GM18951 (cell line): ENCODE measurements around the gene LMAN2.
"Not testable (repeated sequence)": the region's sequence is repeated elsewhere in the genome, so short reads cannot be mapped to it uniquely, and the experiment has no call there.

Experiments
- POLR2A ChIP-seq: IDR thresholded peaks from 4 replicates; pipeline ENCODE4 v1.6.1; 2011; ENCODE audit warnings: mild to moderate bottlenecking; ENCODE audit not compliant: insufficient read length, insufficient read depth; ENCODE audit errors: extremely low read depth
- in situ Hi-C: fragments of 300-500 bp; cut with MboI; formaldehyde crosslinking; loops from one replicate; pipeline ENCODE4 v1.12.0; 2022; ENCODE audit warnings: low sequenced_read_pairs, mixed read lengths, inconsistent platforms; ENCODE audit not compliant: unreplicated experiment

Gene LMAN2

GRCh38 chr5:177311392-177311722, 40.1 kb downstream of the LMAN2 start:
- TF ChIP-seq POLR2A = no peak
- in situ Hi-C loops = no loop called here

GRCh38 chr5:177310757-177311391, 40.6 kb downstream of the LMAN2 start:
- TF ChIP-seq POLR2A = peak; percentile 69
- in situ Hi-C loops = no loop called here

- in situ Hi-C loops = no loop called here
- TF ChIP-seq POLR2A = no peak
These were observed 41.1 kb downstream of the LMAN2 start for GRCh38 chr5:177310332-177310731.

GRCh38 chr5:177309351-177310191, 41.9 kb downstream of the LMAN2 start:
- TF ChIP-seq POLR2A = peak; percentile 9
- in situ Hi-C loops = no loop called here

GRCh38 chr5:177308740-177309139, 42.7 kb downstream of the LMAN2 start:
- TF ChIP-seq POLR2A = no peak
- in situ Hi-C loops = no loop called here

- peak; percentile 34 for TF ChIP-seq POLR2A
- in situ Hi-C loops = no loop called here
These were observed 43.7 kb downstream of the LMAN2 start for GRCh38 chr5:177307544-177308363.

- in situ Hi-C loops = no loop called here
These were observed 44.6 kb downstream of the LMAN2 start for GRCh38 chr5:177306674-177307543.

GRCh38 chr5:177306103-177306640, 45.3 kb downstream of the LMAN2 start:
- in situ Hi-C loops = not testable (repeated sequence)

More at GRCh38 chr5:177306674-177307543, 44.6 kb downstream of the LMAN2 start:
- TF ChIP-seq POLR2A = no peak

- in situ Hi-C loops = no loop called here
- TF ChIP-seq POLR2A = no peak
These were observed 46.9 kb downstream of the LMAN2 start for GRCh38 chr5:177304392-177305119.

GRCh38 chr5:177303925-177304391, 47.5 kb downstream of the LMAN2 start:
- TF ChIP-seq POLR2A = no peak
- in situ Hi-C loops = no loop called here

- in situ Hi-C loops = no loop called here
- peak; percentile 72 for TF ChIP-seq POLR2A
These were observed 48.1 kb downstream of the LMAN2 start, which contains the start of the genes PRELID1 and RAB24 for GRCh38 chr5:177303121-177303924. TSS of gene PRELID1 (plus strand) at chr5:177303799. CDS start at chr5:177303986, 187 bp downstream. TSS of gene RAB24 (minus strand) at chr5:177303719. CDS start at chr5:177303288, 431 bp downstream.
